HG03139 (cell line): ENCODE results near the gene RFFL.

ENCODE experiments used
- ATAC-seq: cut with Tn5 transposase; IDR thresholded peaks from one replicate; pipeline ENCODE4 v1.9.1; 2021; ENCODE audit not compliant: unreplicated experiment

RFFL gene

GRCh38 chr17:34979153-34979552 lies 84.4 kb downstream of the RFFL start:
- ATAC-seq = no peak

GRCh38 chr17:34974794-34975785 lies 88.4 kb downstream of the RFFL start:
- no peak for ATAC-seq

- ATAC-seq = no peak
Measured at GRCh38 chr17:34974179-34974578, 89.3 kb downstream of the RFFL start.

- ATAC-seq = peak; percentile 89
Measured at GRCh38 chr17:34961093-34961911, 102.2 kb downstream of the RFFL start, which contains the start of the genes CCT6B and ZNF830. CCT6B (minus strand) TSS chr17:34961460; CDS start chr17:34961393, 67 bp downstream. ZNF830 (plus strand) TSS chr17:34961540; CDS start chr17:34961567, 27 bp downstream.

GRCh38 chr17:34958438-34958837 lies 105.1 kb downstream of the RFFL start:
- no peak for ATAC-seq
